ENCODE measurements around the gene ZNF296. TPM values are rescaled to one million over a fixed set of nuclear protein-coding genes. Genes with fewer than 3 reads are reported as not detected.

The ZNF296 gene
- total and polyA plus RNA-seq, 2 of the 8 experiments (the other 6 are each of a cell fraction or from before 2014, with no cell fraction given) = 2.7 to 7.5 TPM

- no peak overlapping the region for H3K23ac ChIP-seq (ENCODE audit: insufficient read length)
- no peak overlapping the region for H3K56ac ChIP-seq (replicated peaks; ENCODE audit: insufficient read length, low read depth, low read length)
- ChIA-PET POLR2A (ENCODE audit: partially characterized antibody) (interaction anchor here (0.6 kb wide), 1 partner anchor 24 kb away, joined by 3 read pairs; no protein-coding TSS in a partner anchor), CTCF (ENCODE audit: partially characterized antibody) (no interaction called here)
- H3K4me3 ChIP-seq (ENCODE audit: extremely low read depth in 1 of 4, insufficient read depth in 2 of 4, low read depth in 3 of 4, low read length in 4 of 4) = no peak overlapping the region
- H4K8ac ChIP-seq (ENCODE audit: extremely low read depth, insufficient read depth, low read length) = no peak overlapping the region
- H2BK20ac ChIP-seq (ENCODE audit: low read length) = no peak overlapping the region
- no peaks in the 10 kb centered on the region for H3K79me2 ChIP-seq (ENCODE audit: control insufficient read depth in 1 of 2, insufficient read depth in 2 of 2, low read length in 2 of 2)
- H2AK5ac ChIP-seq (ENCODE audit: low read depth, low read length) = no peak overlapping the region
- no peak overlapping the region for H2BK15ac ChIP-seq (ENCODE audit: low read length)
- no peak overlapping the region for H3K4ac ChIP-seq (replicated peaks; ENCODE audit: insufficient read length, low read depth, low read length)
- H2AFZ ChIP-seq (ENCODE audit: low read length) = no peak overlapping the region
- no peak overlapping the region for H4K5ac ChIP-seq (ENCODE audit: insufficient read length, low read depth, low read length)
- H3K4me1 ChIP-seq (replicated peaks in 1 of 4; ENCODE audit: control insufficient read depth in 3 of 4, insufficient read depth in 4 of 4, low read length in 3 of 4) = 0 out of 7 replicates have a peak, but pooled peaks cover 0 to 2% (median 0%) of the 10 kb centered on the region in 4 experiments
- 93% methylated on average over 4 of the region's 4 CpGs; no CpG with 5 or more reads in 1 of the 2 experiments for WGBS, 2 experiments (ENCODE audit: extremely low coverage in 1 of 2, insufficient coverage in 1 of 2, insufficient read length in 1 of 2, insufficient replicate concordance in 2 of 2, low coverage in 1 of 2, low lambda C conversion rate in 2 of 2, missing lambda C conversion rate in 1 of 2)
- no peak overlapping the region for H3K4me2 ChIP-seq (ENCODE audit: insufficient read depth in 1 of 2, low read depth in 2 of 2, low read length in 2 of 2)
- no peak overlapping the region for H4K91ac ChIP-seq (replicated peaks; ENCODE audit: insufficient read length, low read length)
- H3K14ac ChIP-seq (ENCODE audit: insufficient read length) = no peak overlapping the region
- H3K27ac ChIP-seq (ENCODE audit: low read depth, low read length) = no peak overlapping the region
- no peaks in the 10 kb centered on the region for H4K20me1 ChIP-seq (replicated peaks in 1 of 2; ENCODE audit: control insufficient read depth in 1 of 2, insufficient read depth in 2 of 2, low read length in 2 of 2)
- no peak overlapping the region for H2BK120ac ChIP-seq (replicated peaks; ENCODE audit: low read depth, low read length)
- no peak overlapping the region for H3K9ac ChIP-seq (replicated peaks in 1 of 4; ENCODE audit: extremely low read depth in 1 of 4, low read depth in 3 of 4, low read length in 3 of 4)
- H2BK12ac ChIP-seq (ENCODE audit: low read depth, low read length) = no peak overlapping the region
- H2BK5ac ChIP-seq (ENCODE audit: low read depth, low read length) = no peak overlapping the region
- DNase-seq (ENCODE audit: low read depth in 1 of 2, low spot score in 2 of 2) = no peak
- no peaks in the 10 kb centered on the region; a peak in 1 of 8 replicates for H3K36me3 ChIP-seq (ENCODE audit: control insufficient read depth in 2 of 4, insufficient read depth in 4 of 4, low read length in 3 of 4)
- no peaks in the 10 kb centered on the region for H3K27me3 ChIP-seq (replicated peaks in 1 of 4; ENCODE audit: control insufficient read depth in 3 of 4, extremely low read depth in 1 of 4, insufficient read depth in 3 of 4, low read length in 3 of 4)
- FAIRE-seq = no peak
- H3K23me2 ChIP-seq (ENCODE audit: low read depth, low read length) = no peaks in the 10 kb centered on the region
- H3K18ac ChIP-seq (ENCODE audit: extremely low read depth, low read length) = no peak overlapping the region
- no peaks in the 10 kb centered on the region for H3K79me1 ChIP-seq (ENCODE audit: low read depth, low read length)
- H3K9me3 ChIP-seq (ENCODE audit: insufficient read depth in 2 of 2, low read depth in 1 of 2, low read length in 1 of 2) = no peaks in the 10 kb centered on the region
These were observed 53.2 kb downstream of the ZNF296 start for GRCh38 chr19:45023048-45023447.

All from H1 (cell line).